Chondrocyte (in vitro differentiated cells): ENCODE results near the gene IL1B. TPM values are rescaled to one million over a fixed set of nuclear protein-coding genes. Genes with fewer than 3 reads are reported as not detected.
A peak's percentile ranks its signal among the peaks of the same experiment; 100 is the strongest.

ENCODE experiments used
- DNase-seq: peaks from one replicate; pipeline ENCODE4 v3.0.0; 2021; ENCODE audit warnings: mixed read lengths, low spot score
- H3K27ac Mint-ChIP-seq: one replicate; pipeline ENCODE4 v1.8.0; 2021; ENCODE audit warnings: mild to moderate bottlenecking, moderate library complexity, mixed read lengths; ENCODE audit not compliant: unreplicated experiment
- H3K27me3 Mint-ChIP-seq: 2 replicates; pipeline ENCODE4 v1.8.0; 2021; ENCODE audit warnings: low read depth, mixed read lengths
- H3K36me3 Mint-ChIP-seq: 2 replicates; pipeline ENCODE4 v1.8.0; 2021; ENCODE audit warnings: low read depth, mixed read lengths
- H3K4me1 Mint-ChIP-seq: 2 replicates; pipeline ENCODE4 v1.8.0; 2021; ENCODE audit warnings: low read depth, mild to moderate bottlenecking, mixed read lengths
- H3K4me3 Mint-ChIP-seq: one replicate; pipeline ENCODE4 v1.8.0; 2021; ENCODE audit warnings: mild to moderate bottlenecking, moderate library complexity, mixed read lengths; ENCODE audit not compliant: unreplicated experiment
- H3K9me3 Mint-ChIP-seq: 2 replicates; pipeline ENCODE4 v1.8.0; 2021; ENCODE audit warnings: low read depth, mixed read lengths
- total RNA-seq: library from RNA; stranded (reverse); gene quantifications from 3 replicates; pipeline ENCODE4 v1.2.1, GENCODE V29; 2021
- TF ChIP-seq, protein P1 (sequence below): fragments of 200-600 bp; sonication (generic); IDR thresholded peaks from 2 replicates; pipeline ENCODE4 v1.5.0; 2021; ENCODE audit warnings: antibody characterized with exemption, mild to moderate bottlenecking, moderate library complexity

IL1B gene
- total RNA-seq, 1 donor from 2014 or later = not detected

DNA sequence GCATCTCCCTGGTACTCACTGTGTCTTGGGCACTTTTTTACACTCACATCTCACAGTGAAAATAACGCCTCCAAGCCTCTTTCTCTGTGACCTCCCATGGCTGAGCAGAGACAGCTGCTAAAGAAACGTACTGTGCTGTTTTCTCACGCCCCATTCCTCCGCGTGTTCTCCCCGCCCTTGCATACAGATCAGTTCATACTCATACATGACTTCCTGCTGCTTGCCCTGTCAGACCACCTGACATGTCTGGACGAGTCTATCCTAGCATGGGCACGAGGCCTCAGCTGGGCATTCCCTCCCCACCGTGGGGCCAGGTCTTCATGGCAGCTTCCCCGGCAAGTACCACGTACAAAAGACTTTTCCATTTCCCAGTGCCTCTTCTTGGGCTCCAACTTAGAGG lies 31.0 kb downstream of the IL1B start:
- Mint-ChIP-seq H3K27ac (peak overlapping the region; percentile 57), H3K4me1 (peaks cover 22% of the 10 kb centered on the region), H3K9me3 (peaks cover 12% of the 10 kb centered on the region), H3K4me3 (no peak overlapping the region), H3K36me3 (peaks cover 6% of the 10 kb centered on the region), H3K27me3 (no peaks in the 10 kb centered on the region)
- no peak for DNase-seq
- TF ChIP-seq, protein P1, sequence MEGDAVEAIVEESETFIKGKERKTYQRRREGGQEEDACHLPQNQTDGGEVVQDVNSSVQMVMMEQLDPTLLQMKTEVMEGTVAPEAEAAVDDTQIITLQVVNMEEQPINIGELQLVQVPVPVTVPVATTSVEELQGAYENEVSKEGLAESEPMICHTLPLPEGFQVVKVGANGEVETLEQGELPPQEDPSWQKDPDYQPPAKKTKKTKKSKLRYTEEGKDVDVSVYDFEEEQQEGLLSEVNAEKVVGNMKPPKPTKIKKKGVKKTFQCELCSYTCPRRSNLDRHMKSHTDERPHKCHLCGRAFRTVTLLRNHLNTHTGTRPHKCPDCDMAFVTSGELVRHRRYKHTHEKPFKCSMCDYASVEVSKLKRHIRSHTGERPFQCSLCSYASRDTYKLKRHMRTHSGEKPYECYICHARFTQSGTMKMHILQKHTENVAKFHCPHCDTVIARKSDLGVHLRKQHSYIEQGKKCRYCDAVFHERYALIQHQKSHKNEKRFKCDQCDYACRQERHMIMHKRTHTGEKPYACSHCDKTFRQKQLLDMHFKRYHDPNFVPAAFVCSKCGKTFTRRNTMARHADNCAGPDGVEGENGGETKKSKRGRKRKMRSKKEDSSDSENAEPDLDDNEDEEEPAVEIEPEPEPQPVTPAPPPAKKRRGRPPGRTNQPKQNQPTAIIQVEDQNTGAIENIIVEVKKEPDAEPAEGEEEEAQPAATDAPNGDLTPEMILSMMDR = no peak

DNA sequence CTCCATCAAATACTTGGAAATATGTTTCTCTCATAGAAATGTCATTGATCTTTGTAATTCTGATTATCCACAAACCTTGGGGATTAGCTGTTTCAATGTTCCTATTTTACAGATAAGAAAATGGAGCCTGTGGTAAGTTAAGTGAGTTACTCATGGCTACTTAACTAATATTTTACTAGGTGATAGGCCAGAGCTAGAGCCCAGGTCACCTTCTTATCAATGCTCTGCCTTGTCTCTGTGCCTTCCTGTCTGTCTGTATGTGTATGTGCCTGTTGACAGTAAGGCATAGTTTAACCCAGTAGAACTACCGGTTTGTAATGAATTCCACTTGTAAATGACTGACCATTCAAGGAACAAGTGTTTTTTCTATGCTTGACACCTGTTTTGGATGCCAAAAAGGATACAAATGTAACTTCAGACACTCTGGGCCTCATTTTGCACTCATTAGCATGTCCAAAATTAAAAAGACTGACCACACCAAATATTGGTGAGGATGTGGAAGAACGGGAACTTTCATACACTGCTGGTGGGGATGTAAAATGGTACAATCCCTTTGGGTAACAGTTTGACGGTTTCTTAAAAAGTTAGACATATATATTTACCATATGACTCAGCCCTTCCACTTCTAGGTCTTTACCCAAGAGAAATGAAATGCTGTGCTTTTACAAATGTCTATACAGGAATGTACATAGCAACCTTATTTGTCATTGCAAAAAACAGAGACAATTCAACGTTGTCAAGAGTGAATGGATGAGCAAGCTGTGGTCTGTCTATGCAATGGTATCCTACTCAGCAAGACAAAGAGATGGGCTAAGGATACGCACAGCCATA lies 32.7 kb downstream of the IL1B start:
- Mint-ChIP-seq H3K4me1 (peaks cover 22% of the 10 kb centered on the region), H3K36me3 (peaks cover 7% of the 10 kb centered on the region), H3K9me3 (peaks cover 12% of the 10 kb centered on the region), H3K27me3 (no peaks in the 10 kb centered on the region), H3K27ac (peak overlapping the region; percentile 78), H3K4me3 (no peak overlapping the region)
- TF ChIP-seq, protein P1 = no peak
- no peak for DNase-seq

DNA sequence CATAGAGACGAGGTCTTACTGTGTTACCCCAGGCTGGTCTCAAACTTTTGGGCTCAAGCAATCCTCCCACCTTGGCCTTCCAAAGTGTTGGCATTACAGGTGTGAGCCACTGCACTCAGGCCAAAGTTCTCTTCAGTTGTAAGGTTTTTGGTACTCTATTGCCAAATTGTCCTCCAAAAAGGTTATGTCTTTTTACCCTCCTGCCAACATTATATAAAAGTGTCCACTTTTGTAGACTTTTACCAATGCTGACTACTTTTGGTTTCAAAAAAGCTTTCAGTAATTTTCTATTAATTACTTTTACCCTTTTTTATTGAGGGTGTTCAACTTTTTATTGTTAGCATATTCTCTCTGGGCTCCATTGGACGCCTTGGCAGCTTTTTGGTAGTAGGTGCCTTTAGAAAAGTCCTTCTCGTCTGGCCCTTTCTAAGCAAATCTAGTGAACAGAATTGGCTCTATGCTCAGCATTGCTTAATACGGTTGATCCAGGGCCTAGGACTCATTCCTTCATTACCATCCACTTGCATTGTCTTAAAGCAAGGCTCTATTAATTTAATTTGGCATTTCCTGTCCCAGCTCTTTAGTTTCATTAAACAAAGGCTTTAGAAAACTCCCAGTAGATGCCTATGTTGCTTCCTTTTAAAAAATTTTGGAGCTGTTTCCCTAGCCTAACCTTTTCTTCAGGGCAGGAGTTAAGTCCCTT lies 35.5 kb downstream of the IL1B start:
- Mint-ChIP-seq H3K36me3 (peaks cover 2% of the 10 kb centered on the region), H3K4me3 (no peak overlapping the region), H3K27ac (no peak overlapping the region), H3K27me3 (no peaks in the 10 kb centered on the region), H3K9me3 (no peaks in the 10 kb centered on the region), H3K4me1 (peaks cover 22% of the 10 kb centered on the region)
- TF ChIP-seq, protein P1 = no peak
- DNase-seq = no peak

DNA sequence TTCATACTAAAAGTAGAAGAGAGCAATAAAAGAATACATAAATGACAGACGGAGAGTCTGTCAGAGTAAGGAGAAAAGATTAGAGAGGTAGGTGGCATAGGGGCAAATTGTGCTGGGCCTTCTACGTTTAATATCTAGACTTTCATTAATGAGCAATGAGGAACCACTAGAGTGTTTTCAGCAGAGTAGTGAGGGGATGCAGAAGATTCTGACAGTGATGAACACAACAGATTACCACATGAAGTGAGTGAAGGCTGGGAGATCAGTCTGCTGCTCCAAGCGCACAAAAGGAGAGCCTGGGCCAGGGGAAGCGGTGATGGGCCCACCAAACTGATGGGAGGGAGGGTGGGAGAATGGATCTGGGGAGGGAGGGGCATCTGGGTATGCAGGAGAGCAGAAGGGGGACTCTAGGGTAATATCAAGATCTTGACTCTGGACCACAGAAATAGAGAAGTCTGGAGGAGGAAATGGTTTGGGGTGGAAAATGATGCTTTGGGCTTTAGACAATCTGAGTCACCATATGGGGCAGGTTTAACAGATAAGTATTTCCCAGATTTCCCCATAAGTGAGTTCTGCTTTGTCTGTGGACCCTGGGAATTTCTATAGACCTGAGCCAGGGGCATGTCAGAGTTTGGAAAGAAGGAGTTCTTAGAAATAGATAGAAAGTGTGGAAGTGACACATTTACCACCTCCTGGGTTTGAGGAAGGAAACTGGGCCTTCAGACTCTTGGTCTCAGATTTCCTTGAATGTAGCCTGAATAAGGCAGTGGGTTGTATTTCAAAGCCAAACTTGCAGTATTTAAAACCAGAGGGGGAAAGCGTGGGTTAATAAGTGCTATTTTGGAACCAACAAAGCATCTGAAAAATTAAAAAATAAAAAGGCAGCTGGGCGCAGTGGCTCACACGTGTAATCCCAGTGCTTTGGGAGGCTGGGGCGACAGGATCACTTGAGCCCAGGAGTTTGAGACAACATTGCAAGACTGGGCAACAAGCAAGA lies 37.3 kb downstream of the IL1B start:
- no peak overlapping the region for H3K27ac Mint-ChIP-seq
- H3K9me3 Mint-ChIP-seq = no peaks in the 10 kb centered on the region
- no peak for DNase-seq
- H3K27me3 Mint-ChIP-seq = no peaks in the 10 kb centered on the region
- no peak overlapping the region for H3K4me3 Mint-ChIP-seq
- H3K4me1 Mint-ChIP-seq = peaks cover 15% of the 10 kb centered on the region
- TF ChIP-seq, protein P1 = no peak
- H3K36me3 Mint-ChIP-seq = peaks cover 2% of the 10 kb centered on the region
